Osteoblast (primary cell): ENCODE results near the gene USO1. TPM values are rescaled to one million over a fixed set of nuclear protein-coding genes. Genes with fewer than 3 reads are reported as not detected.

Experiments used
- DNase-seq: peaks from one replicate; pipeline ENCODE4 v3.0.0; 2011; ENCODE audit warnings: low spot score, mixed read lengths; ENCODE audit not compliant: insufficient read length; ENCODE audit errors: missing footprints
- H2AFZ ChIP-seq: 2 replicates; pipeline ENCODE4 v1.6.0; 2011; ENCODE audit warnings: mild to moderate bottlenecking, low read length
- H3K27ac ChIP-seq: 2 replicates; pipeline ENCODE4 v1.5.1; 2011; ENCODE audit warnings: mild to moderate bottlenecking, low read depth, low read length, moderate library complexity
- H3K27me3 ChIP-seq: 2 replicates; pipeline ENCODE4 v1.6.0; 2012; ENCODE audit warnings: mild to moderate bottlenecking, control low read depth, inconsistent platforms, low read length, moderate library complexity; ENCODE audit not compliant: insufficient read depth
- H3K36me3 ChIP-seq: 2 replicates; pipeline ENCODE4 v1.5.1; 2011; ENCODE audit warnings: mild to moderate bottlenecking, low read length, control low read depth, moderate library complexity; ENCODE audit not compliant: insufficient read depth
- H3K4me1 ChIP-seq: 2 replicates; pipeline ENCODE4 v1.5.1; 2011; ENCODE audit warnings: mild to moderate bottlenecking, low read length, control low read depth, moderate library complexity; ENCODE audit not compliant: insufficient read depth
- H3K4me2 ChIP-seq: 2 replicates; pipeline ENCODE4 v1.6.0; 2011; ENCODE audit warnings: mild to moderate bottlenecking, low read length; ENCODE audit not compliant: insufficient read depth
- H3K4me3 ChIP-seq: fragments of 200-600 bp; sonication (generic); 3 replicates; pipeline ENCODE4 v1.5.1; 2012; ENCODE audit warnings: mild to moderate bottlenecking, low read length, inconsistent platforms; ENCODE audit not compliant: insufficient read depth
- H3K79me2 ChIP-seq: 2 replicates; pipeline ENCODE4 v1.6.0; 2012; ENCODE audit warnings: mild to moderate bottlenecking, low read length, control low read depth, inconsistent platforms; ENCODE audit not compliant: insufficient read depth
- H3K9me3 ChIP-seq: 2 replicates; pipeline ENCODE4 v1.5.1; 2011; ENCODE audit warnings: low read depth, low read length, control low read depth
- H4K20me1 ChIP-seq: 2 replicates; pipeline ENCODE4 v1.6.0; 2012; ENCODE audit warnings: mild to moderate bottlenecking, low read length, control low read depth; ENCODE audit not compliant: insufficient read depth
- total RNA-seq: library from RNA; depleted of rRNA; stranded (reverse); fragments of >200 nt; gene quantifications from 2 replicates; pipeline ENCODE4 v1.2.3, GENCODE V29; 2012
- TF ChIP-seq, protein P1 (sequence below): IDR thresholded peaks from 2 replicates; pipeline ENCODE4 v1.5.1; 2011; ENCODE audit warnings: mild to moderate bottlenecking, low read depth, low read length, moderate library complexity; ENCODE audit errors: extremely low read depth

USO1 gene
- total RNA-seq, 1 donor: 122 TPM

- Histone ChIP-seq H3K79me2 (peaks cover 96% of the 10 kb centered on the region), H4K20me1 (peaks cover 45% of the 10 kb centered on the region), H3K36me3 (peaks cover 4% of the 10 kb centered on the region), H3K27ac (peak overlapping the region; percentile 8), H3K4me3 (no peak overlapping the region), H3K4me2 (peak overlapping the region; percentile 16), H3K4me1 (peaks cover 29% of the 10 kb centered on the region), H3K27me3 (no peaks in the 10 kb centered on the region), H2AFZ (no peak overlapping the region), H3K9me3 (no peaks in the 10 kb centered on the region)
- TF ChIP-seq, protein P1, sequence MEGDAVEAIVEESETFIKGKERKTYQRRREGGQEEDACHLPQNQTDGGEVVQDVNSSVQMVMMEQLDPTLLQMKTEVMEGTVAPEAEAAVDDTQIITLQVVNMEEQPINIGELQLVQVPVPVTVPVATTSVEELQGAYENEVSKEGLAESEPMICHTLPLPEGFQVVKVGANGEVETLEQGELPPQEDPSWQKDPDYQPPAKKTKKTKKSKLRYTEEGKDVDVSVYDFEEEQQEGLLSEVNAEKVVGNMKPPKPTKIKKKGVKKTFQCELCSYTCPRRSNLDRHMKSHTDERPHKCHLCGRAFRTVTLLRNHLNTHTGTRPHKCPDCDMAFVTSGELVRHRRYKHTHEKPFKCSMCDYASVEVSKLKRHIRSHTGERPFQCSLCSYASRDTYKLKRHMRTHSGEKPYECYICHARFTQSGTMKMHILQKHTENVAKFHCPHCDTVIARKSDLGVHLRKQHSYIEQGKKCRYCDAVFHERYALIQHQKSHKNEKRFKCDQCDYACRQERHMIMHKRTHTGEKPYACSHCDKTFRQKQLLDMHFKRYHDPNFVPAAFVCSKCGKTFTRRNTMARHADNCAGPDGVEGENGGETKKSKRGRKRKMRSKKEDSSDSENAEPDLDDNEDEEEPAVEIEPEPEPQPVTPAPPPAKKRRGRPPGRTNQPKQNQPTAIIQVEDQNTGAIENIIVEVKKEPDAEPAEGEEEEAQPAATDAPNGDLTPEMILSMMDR: no peak
- peak; percentile 5 for DNase-seq
Observed at GRCh38 chr4:75729836-75730235, 5.5 kb downstream of the USO1 start.

DNA sequence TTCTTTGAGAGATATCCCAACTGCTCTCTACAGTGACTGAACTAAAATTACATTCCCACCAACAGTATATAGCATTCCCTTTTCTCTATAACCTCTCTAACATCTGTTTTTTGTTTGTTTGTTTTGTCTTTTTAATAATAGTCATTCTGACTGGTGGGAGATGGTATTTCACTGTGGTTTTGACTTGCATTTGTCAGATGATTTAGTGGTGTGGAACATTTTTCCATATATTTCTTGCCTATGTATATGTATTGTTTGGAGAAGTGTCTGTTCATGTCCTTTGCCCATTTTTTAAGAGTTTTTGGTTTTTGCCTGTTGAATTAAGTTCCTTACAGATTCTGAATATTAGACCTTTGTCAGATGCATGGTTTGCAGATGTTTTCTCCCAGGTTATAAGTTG lies 9.0 kb downstream of the USO1 start:
- H3K27me3 ChIP-seq: no peaks in the 10 kb centered on the region
- H3K36me3 ChIP-seq: peaks cover 4% of the 10 kb centered on the region
- no peak overlapping the region for H3K4me3 ChIP-seq
- no peaks in the 10 kb centered on the region for H3K9me3 ChIP-seq
- H4K20me1 ChIP-seq: peaks cover 52% of the 10 kb centered on the region
- no peak overlapping the region for H3K27ac ChIP-seq
- TF ChIP-seq, protein P1: no peak
- peak; percentile 46 for DNase-seq
- peaks cover 15% of the 10 kb centered on the region for H3K4me1 ChIP-seq
- no peak overlapping the region for H3K4me2 ChIP-seq
- H2AFZ ChIP-seq: no peak overlapping the region
- peaks cover 95% of the 10 kb centered on the region for H3K79me2 ChIP-seq

DNA sequence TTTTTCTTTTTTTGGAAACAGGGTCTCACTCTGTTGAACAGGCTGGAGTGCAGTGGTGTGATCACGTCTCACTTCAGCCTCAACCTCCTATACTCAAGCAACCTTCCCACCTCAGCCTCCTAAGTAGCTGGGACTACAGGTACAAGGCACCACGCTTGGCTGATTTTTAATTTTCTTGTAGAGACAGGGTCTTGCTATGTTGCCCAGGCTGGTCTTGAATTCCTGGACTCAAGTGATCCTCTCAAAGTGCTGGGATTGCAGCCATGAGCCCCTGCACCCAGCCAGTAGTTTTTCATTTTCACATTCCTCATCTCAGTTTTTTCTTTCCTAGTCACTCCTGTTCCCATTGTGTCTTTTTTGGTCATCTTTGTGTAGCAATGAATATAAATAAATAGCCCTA lies 11.1 kb downstream of the USO1 start:
- Histone ChIP-seq H3K4me3 (no peak overlapping the region), H3K4me2 (no peak overlapping the region), H3K27me3 (no peaks in the 10 kb centered on the region), H4K20me1 (peaks cover 50% of the 10 kb centered on the region), H2AFZ (no peak overlapping the region), H3K36me3 (peaks cover 7% of the 10 kb centered on the region), H3K79me2 (peaks cover 94% of the 10 kb centered on the region), H3K4me1 (peaks cover 3% of the 10 kb centered on the region), H3K27ac (no peak overlapping the region), H3K9me3 (no peaks in the 10 kb centered on the region)
- TF ChIP-seq, protein P1: no peak
- DNase-seq: no peak

- Histone ChIP-seq H3K9me3 (no peaks in the 10 kb centered on the region), H3K4me3 (no peak overlapping the region), H3K36me3 (peaks cover 4% of the 10 kb centered on the region), H4K20me1 (peaks cover 55% of the 10 kb centered on the region), H3K4me1 (peaks cover 3% of the 10 kb centered on the region), H3K79me2 (peaks cover 93% of the 10 kb centered on the region), H3K27me3 (no peaks in the 10 kb centered on the region), H3K4me2 (no peak overlapping the region), H2AFZ (no peak overlapping the region), H3K27ac (no peak overlapping the region)
- DNase-seq: peak; percentile 37
- TF ChIP-seq, protein P1: no peak
Observed at GRCh38 chr4:75736862-75737261, 12.5 kb downstream of the USO1 start.
